ENCODE results near the gene ADD1. TPM values are rescaled to one million over a fixed set of nuclear protein-coding genes. Genes with fewer than 3 reads are reported as not detected.
A peak's percentile ranks its signal among the peaks of the same experiment; 100 is the strongest.

The ADD1 gene, protein sequence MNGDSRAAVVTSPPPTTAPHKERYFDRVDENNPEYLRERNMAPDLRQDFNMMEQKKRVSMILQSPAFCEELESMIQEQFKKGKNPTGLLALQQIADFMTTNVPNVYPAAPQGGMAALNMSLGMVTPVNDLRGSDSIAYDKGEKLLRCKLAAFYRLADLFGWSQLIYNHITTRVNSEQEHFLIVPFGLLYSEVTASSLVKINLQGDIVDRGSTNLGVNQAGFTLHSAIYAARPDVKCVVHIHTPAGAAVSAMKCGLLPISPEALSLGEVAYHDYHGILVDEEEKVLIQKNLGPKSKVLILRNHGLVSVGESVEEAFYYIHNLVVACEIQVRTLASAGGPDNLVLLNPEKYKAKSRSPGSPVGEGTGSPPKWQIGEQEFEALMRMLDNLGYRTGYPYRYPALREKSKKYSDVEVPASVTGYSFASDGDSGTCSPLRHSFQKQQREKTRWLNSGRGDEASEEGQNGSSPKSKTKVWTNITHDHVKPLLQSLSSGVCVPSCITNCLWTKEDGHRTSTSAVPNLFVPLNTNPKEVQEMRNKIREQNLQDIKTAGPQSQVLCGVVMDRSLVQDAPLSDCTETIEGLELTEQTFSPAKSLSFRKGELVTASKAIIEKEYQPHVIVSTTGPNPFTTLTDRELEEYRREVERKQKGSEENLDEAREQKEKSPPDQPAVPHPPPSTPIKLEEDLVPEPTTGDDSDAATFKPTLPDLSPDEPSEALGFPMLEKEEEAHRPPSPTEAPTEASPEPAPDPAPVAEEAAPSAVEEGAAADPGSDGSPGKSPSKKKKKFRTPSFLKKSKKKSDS
- polyA plus RNA-seq (2013, experiment 1 of 2), result 224 TPM
- 206 TPM for polyA plus RNA-seq (2013, experiment 2 of 2)

DNA sequence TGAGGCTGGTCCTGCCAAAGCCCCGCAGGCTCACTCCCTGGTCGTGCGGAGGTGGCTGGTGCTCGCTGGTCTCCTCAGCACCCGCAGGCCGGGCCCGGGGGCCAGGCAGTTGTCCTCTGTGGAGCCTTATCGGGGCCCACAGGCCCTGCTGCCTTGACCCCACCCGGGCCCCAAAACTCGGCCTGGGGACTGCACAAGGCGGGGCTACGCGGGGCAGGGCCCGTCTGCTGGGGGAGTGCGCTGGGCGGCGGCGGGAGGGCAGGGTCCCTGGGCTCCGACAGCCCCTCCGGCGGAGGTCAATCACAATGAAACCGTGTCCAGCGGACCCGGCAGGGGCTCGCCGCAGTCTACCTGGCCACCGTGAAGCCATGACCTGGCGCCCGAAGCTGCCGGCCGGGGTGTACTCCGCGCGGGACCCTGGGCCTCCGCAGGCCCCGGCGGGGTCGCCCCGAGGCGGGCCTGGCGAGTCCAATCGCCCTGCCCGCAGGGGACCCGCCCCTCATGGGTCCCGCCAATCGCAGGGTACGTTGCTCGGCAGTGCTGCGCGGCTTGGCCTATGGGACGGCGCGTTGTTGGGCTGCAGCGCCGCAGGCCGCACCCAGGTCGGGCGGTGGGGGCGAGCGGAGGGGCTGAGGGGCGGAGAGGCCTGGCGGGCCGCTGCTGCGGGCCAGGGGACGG lies at the start of gene ADD1:
ADD1 (plus strand) TSS at position 582 of the 678 bp plus-strand sequence. CDS start 32,072 bp downstream, outside the sequence.
- H3K4me1 ChIP-seq (ENCODE audit: control insufficient read depth, insufficient read depth, low read length, poor library complexity, severe bottlenecking), result no peaks in the 10 kb centered on the region
- peak within 1 kb of the TSS; percentile 71 for H3K27ac ChIP-seq (ENCODE audit: low read depth, low read length, severe bottlenecking)
- H3K9me3 ChIP-seq (ENCODE audit: control insufficient read depth, low read length), result no peaks in the 10 kb centered on the region
- H3K4me3 ChIP-seq (ENCODE audit: extremely low read depth, insufficient read depth, low read length, poor library complexity, severe bottlenecking), result peak within 1 kb of the TSS; percentile 77
- peaks cover 4% of the 10 kb centered on the region for H3K36me3 ChIP-seq (ENCODE audit: control insufficient read depth, insufficient read depth, low read length)
- WGBS, 2 experiments (ENCODE audit: insufficient coverage in 2 of 2), result 0% methylated on average over 55 to 61 of the region's 65 CpGs

DNA sequence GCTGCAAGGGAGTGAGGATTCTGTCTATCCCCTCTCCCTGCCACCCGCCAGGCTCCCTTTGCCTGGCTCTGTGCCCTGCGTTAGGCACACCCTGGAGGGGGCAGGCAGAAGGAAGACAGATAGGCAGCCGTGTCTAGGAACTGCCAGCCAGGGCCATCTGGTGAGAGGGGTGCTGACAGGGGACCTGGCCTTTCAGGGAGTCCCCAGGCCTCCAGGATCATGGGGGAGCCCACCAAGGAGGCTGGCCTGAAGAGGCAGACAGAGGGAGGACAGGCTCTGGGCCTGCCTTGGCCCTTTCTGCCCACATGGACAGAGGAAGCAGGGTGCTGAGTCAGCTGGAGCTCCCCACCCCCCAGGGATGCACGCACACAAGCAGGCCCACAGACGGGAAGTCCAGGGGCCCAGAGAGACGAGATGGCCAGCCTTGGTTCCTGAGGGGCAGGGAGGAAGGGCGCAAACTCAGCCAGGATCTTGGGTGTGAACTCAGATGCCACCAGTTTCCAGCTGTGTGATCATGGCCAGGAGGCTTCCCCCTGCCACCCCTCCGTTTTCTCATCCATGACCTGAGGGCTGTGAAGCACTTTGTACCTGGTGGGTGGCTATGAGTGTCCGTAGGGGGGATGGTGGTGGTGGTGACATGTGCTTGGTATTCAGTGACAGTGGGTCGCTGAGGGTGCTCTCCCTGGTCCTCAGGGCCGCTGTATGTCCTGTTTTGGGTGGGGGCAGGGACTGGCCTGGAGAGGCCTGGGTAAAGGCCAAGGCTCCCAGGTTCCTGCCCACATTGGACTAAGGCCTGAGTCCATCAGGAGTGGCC lies 49.0 kb upstream of the ADD1 start:
- H3K36me3 ChIP-seq (ENCODE audit: control insufficient read depth, insufficient read depth, low read length), result no peaks in the 10 kb centered on the region

DNA sequence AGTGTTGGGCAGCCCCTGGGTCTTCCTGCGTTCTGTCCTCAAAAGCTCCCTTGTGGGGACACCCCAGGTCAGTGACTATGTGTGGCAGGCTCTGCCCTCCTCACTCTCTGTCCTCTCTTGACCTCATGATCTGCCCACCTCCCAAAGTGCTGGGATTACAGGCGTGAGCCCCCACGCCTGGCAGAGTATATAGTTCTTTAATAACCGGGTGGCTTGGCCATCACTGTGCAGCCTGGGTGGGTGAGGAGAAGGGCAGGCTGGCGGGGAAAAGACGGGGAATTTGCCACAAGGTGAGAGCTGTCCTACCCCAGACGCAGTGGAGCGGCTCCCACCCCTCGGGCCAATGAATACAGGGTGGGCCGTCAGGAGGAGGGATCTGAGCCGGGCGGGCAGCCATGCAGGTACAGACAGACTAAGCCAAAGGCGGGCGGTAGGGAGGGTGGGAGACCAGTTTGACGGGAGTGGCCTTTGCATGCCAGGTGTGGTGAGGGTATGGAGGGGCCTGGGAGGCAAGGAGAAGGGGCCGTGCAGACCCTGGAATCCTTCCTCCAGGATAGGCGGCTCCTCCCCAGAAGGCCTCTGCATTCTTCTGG lies 48.2 kb upstream of the ADD1 start:
- 90 to 91% methylated on average over 15 to 17 of the region's 17 CpGs for WGBS, 2 experiments (ENCODE audit: insufficient coverage in 2 of 2)
- Histone ChIP-seq H3K4me3 (ENCODE audit: extremely low read depth, insufficient read depth, low read length, poor library complexity, severe bottlenecking) (no peak overlapping the region), H3K36me3 (ENCODE audit: control insufficient read depth, insufficient read depth, low read length) (no peaks in the 10 kb centered on the region), H3K9me3 (ENCODE audit: control insufficient read depth, low read length) (no peaks in the 10 kb centered on the region), H3K27ac (ENCODE audit: low read depth, low read length, severe bottlenecking) (no peak overlapping the region), H3K4me1 (ENCODE audit: control insufficient read depth, insufficient read depth, low read length, poor library complexity, severe bottlenecking) (peaks cover 44% of the 10 kb centered on the region)

More for the DNA sequence above, 49.0 kb upstream of the ADD1 start:
- Histone ChIP-seq H3K9me3 (ENCODE audit: control insufficient read depth, low read length) (no peaks in the 10 kb centered on the region), H3K27ac (ENCODE audit: low read depth, low read length, severe bottlenecking) (peak overlapping the region; percentile 45), H3K4me3 (ENCODE audit: extremely low read depth, insufficient read depth, low read length, poor library complexity, severe bottlenecking) (no peak overlapping the region), H3K4me1 (ENCODE audit: control insufficient read depth, insufficient read depth, low read length, poor library complexity, severe bottlenecking) (peaks cover 37% of the 10 kb centered on the region)
- WGBS, 2 experiments (ENCODE audit: insufficient coverage in 2 of 2), result 84 to 86% methylated on average over 4 to 9 of the region's 11 CpGs

DNA sequence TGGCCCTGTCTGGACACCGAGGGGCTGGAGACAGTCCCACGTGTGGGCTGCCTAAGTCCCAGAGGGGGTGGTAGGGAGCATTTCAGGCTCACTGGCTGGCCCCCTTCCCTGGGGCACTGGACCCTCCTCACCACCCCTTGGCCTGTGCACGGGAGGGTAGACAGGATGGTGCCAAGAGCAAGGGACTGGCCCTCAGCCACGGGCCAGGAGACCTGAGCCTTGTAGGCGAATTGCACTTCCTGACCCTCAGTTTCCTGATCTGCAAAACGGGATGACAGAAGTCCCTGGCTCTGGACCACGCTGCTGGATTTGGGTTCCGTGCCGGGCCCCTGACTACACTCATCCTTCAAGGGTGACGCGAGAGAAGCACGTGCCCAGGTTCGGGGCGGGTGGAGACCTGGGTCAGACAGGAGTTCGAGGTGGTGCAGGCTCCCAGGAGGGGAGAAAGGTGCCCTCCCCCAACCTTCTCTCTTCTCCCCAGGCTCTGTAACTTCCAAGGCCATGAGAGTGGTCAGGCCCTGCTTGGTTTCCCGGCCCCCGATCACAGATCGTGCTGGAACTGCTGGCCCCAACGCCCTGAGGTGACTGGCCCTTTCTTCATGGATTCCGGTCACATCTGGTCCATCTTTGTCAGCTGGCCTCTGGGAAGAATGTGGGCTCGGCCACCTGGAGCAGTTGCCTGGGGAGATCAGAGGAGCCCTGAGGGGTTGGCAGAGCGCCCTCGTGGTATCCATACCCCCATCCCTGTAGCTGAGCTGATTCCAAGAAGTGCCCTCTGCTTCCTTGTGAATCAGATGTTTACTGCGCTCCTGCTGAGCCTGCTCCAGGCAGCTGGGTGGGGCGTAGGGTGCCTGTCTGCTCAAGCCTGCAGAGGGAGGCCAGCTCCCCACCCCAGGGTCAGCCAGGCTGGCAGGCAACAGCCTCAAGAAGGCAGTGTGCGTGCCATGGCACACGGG lies 47.5 kb upstream of the ADD1 start:
- Histone ChIP-seq H3K36me3 (ENCODE audit: control insufficient read depth, insufficient read depth, low read length) (no peaks in the 10 kb centered on the region), H3K4me3 (ENCODE audit: extremely low read depth, insufficient read depth, low read length, poor library complexity, severe bottlenecking) (no peak overlapping the region), H3K4me1 (ENCODE audit: control insufficient read depth, insufficient read depth, low read length, poor library complexity, severe bottlenecking) (peaks cover 49% of the 10 kb centered on the region), H3K27ac (ENCODE audit: low read depth, low read length, severe bottlenecking) (no peak overlapping the region), H3K9me3 (ENCODE audit: control insufficient read depth, low read length) (no peaks in the 10 kb centered on the region)
- WGBS, 2 experiments (ENCODE audit: insufficient coverage in 2 of 2), result 89 to 91% methylated on average over 22 to 24 of the region's 27 CpGs

DNA sequence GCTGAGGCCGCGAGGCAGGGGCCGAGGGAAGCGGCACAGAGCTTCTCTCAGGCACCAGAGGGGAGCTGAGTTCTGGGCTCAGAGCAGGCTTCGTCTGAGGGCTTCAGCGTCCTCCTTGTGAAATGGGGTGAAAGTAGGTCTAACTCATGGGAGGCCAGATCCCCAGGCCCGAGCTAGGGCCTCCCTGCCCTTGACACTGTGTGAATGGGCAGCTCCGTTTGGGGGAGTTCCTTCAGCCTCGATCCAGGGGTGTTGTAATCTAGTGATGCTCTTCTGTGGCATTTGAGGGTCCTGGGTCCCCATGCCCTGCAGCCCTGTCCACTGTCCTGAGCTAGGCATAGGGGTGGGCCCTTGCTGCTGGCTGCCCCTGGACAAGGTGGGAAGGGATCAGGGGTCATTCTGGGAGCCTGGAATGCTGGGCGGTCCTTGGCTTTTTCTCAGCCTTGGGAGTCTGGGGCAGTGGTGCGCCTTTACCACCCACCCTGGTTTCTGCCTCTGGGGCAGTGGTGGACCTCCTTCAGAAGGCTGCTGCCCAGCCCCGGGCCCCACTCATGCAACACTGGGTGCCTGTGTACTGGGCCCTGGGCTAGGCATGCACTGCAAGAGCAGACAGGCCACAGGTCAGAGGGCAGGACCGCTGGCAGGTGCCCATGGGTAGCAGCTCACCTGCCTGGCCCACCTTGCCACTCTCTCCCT lies 46.6 kb upstream of the ADD1 start:
- Histone ChIP-seq H3K27ac (ENCODE audit: low read depth, low read length, severe bottlenecking) (no peak overlapping the region), H3K4me1 (ENCODE audit: control insufficient read depth, insufficient read depth, low read length, poor library complexity, severe bottlenecking) (peaks cover 55% of the 10 kb centered on the region), H3K9me3 (ENCODE audit: control insufficient read depth, low read length) (no peaks in the 10 kb centered on the region), H3K4me3 (ENCODE audit: extremely low read depth, insufficient read depth, low read length, poor library complexity, severe bottlenecking) (no peak overlapping the region), H3K36me3 (ENCODE audit: control insufficient read depth, insufficient read depth, low read length) (no peaks in the 10 kb centered on the region)
- WGBS, 2 experiments (ENCODE audit: insufficient coverage in 2 of 2), result 92 to 95% methylated on average over 11 to 13 of the region's 13 CpGs

DNA sequence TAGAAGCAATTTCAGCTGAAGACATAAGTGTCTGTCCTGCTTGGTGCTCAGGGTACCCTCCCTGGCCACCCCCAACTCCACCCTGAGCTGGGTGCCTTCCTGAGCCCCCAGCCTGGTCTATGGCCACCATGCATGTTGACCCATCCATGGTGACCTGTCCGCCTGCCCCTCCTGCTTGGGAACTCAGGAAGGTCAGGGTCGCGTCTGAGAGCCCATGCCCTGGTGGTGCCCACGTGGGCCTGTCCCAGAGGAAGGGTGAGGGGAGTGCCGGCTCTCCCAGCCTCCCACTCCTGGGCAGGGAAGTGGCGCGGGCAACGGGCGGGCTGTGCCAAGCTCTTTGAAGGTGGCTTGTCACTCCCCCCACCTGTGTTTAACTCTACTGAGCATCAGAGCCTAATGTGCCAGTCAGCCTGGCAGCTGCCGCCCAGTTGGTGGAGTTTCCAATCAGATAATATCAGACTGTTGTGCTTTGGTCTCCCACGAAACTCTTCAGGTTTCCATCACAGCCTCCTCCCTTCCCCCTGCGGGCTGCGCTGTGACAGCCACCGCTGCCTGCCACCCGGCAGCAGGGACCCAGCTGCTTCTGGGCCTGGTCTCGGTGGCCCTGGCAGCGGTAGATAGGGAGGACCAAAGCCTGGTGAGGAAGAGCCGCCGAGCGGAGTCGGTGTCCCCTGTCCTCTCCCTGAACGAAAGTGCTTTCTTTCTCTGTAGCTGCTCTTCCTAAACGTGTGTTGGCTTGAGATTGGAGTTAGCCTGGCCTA lies 45.9 kb upstream of the ADD1 start:
- Histone ChIP-seq H3K36me3 (ENCODE audit: control insufficient read depth, insufficient read depth, low read length) (no peaks in the 10 kb centered on the region), H3K27ac (ENCODE audit: low read depth, low read length, severe bottlenecking) (no peak overlapping the region), H3K4me3 (ENCODE audit: extremely low read depth, insufficient read depth, low read length, poor library complexity, severe bottlenecking) (no peak overlapping the region), H3K9me3 (ENCODE audit: control insufficient read depth, low read length) (no peaks in the 10 kb centered on the region), H3K4me1 (ENCODE audit: control insufficient read depth, insufficient read depth, low read length, poor library complexity, severe bottlenecking) (peaks cover 55% of the 10 kb centered on the region)
- 92 to 94% methylated on average over 15 to 18 of the region's 23 CpGs for WGBS, 2 experiments (ENCODE audit: insufficient coverage in 2 of 2)

DNA sequence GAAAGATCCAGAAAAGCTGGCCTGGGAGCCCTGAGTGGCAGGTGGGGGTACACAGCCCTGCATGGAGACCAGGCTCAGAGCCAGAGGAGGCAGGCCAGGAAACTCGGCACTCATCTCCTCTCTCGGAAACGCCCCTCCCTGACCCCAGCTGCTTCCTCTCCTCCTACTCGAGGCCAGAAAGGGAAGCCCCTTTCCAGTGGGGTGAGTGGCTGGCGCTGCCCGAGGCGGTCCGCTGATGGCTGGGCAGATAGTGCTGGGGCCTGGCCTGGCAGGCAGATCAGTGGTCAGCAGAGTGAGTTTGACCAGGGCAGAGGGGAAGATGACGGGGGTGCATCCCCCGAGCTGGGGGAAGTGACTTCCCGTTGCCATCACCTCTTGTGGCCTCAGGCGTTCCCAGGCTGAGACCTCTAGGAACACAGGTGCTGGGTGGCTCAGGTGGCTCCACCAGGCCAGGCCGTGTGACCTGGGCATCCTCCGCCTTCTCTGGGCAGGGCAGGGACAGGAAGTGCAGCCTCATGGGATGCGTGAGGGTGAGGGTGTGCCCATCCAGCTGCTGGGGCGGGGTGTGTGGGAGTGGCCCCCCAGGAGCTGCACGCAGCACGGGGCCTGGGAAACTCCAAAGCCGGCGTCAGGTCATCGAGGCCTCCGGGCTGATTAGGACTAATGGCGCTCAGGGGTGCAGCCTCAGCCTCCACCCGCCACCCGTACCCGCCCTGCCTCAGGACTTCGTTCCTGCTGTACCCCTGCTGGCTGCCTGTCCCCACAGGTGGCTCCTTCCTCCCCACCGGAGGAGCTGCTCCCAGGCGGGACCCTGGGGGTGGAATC lies 45.0 kb upstream of the ADD1 start:
- no peak overlapping the region for H3K27ac ChIP-seq (ENCODE audit: low read depth, low read length, severe bottlenecking)
- H3K36me3 ChIP-seq (ENCODE audit: control insufficient read depth, insufficient read depth, low read length), result no peaks in the 10 kb centered on the region
- no peaks in the 10 kb centered on the region for H3K9me3 ChIP-seq (ENCODE audit: control insufficient read depth, low read length)
- 90 to 94% methylated on average over 18 to 25 of the region's 29 CpGs for WGBS, 2 experiments (ENCODE audit: insufficient coverage in 2 of 2)
- peaks cover 50% of the 10 kb centered on the region for H3K4me1 ChIP-seq (ENCODE audit: control insufficient read depth, insufficient read depth, low read length, poor library complexity, severe bottlenecking)
- no peak overlapping the region for H3K4me3 ChIP-seq (ENCODE audit: extremely low read depth, insufficient read depth, low read length, poor library complexity, severe bottlenecking)
